NCI-H2107 treated with DMSO at 0.1 percent for 48 hours (cell line): ENCODE results near the gene RBM7.

Experiments
- DNase-seq: peaks from one replicate; lab custom pipeline; 2025; ENCODE audit not compliant: unreplicated experiment; lab: John Stamatoyannopoulos, UW

RBM7 gene

GRCh38 chr11:114395736-114396135 is 4.7 kb upstream of the RBM7 start:
- DNase-seq, result no peak

- no peak for DNase-seq
Measured at GRCh38 chr11:114396916-114397315, 3.5 kb upstream of the RBM7 start.

GRCh38 chr11:114397349-114397982 is 3.0 kb upstream of the RBM7 start:
- no peak for DNase-seq

- DNase-seq, result no peak
Measured at GRCh38 chr11:114398303-114398920, 2.1 kb upstream of the RBM7 start.

- DNase-seq, result peak; percentile 75
Measured at GRCh38 chr11:114399490-114400215, 813 bp upstream of the RBM7 start.

GRCh38 chr11:114400915-114401223 is 403 bp downstream of the RBM7 start:
- DNase-seq, result no peak

- DNase-seq, result no peak
Measured at GRCh38 chr11:114401311-114401710, 845 bp downstream of the RBM7 start.

GRCh38 chr11:114412946-114413345 is 12.5 kb downstream of the RBM7 start:
- DNase-seq, result no peak

- no peak for DNase-seq
Measured at GRCh38 chr11:114413958-114414357, 13.5 kb downstream of the RBM7 start.

- DNase-seq, result no peak
Measured at GRCh38 chr11:114416441-114416961, 16.0 kb downstream of the RBM7 start.

- no peak for DNase-seq
Measured at GRCh38 chr11:114426280-114426679, 25.8 kb downstream of the RBM7 start.

GRCh38 chr11:114430290-114430689 is 29.8 kb downstream of the RBM7 start:
- no peak for DNase-seq

GRCh38 chr11:114432893-114433292 is 32.4 kb downstream of the RBM7 start:
- DNase-seq, result no peak

- no peak for DNase-seq
Measured at GRCh38 chr11:114433376-114433775, 32.9 kb downstream of the RBM7 start.

GRCh38 chr11:114438303-114438702 is 37.8 kb downstream of the RBM7 start:
- no peak for DNase-seq

- peak; percentile 87 for DNase-seq
Measured at GRCh38 chr11:114439229-114440120, 39.0 kb downstream of the RBM7 start, which contains the start of gene REXO2. Gene REXO2, plus strand, starts transcription at chr11:114439467. Its CDS starts 62 bp downstream, at chr11:114439529.

- DNase-seq, result no peak
Measured at GRCh38 chr11:114440121-114440860, 39.8 kb downstream of the RBM7 start.

GRCh38 chr11:114440971-114441763 is 40.7 kb downstream of the RBM7 start:
- peak; percentile 79 for DNase-seq

GRCh38 chr11:114441921-114442320 is 41.5 kb downstream of the RBM7 start:
- DNase-seq, result no peak

GRCh38 chr11:114442536-114442935 is 42.1 kb downstream of the RBM7 start:
- no peak for DNase-seq
